ENCODE results near the gene KRTAP20-4. TPM values are rescaled to one million over a fixed set of nuclear protein-coding genes. Genes with fewer than 3 reads are reported as not detected.

Gene KRTAP20-4
- total and polyA plus RNA-seq, 2 of the 4 experiments (the other 2 are of a cell fraction): not detected

- H2BK15ac ChIP-seq (ENCODE audit: low read depth, low read length): no peak within 1 kb of the TSS
- TF ChIP-seq ELK1 (IDR thresholded peaks at IDR 0.05; ENCODE audit: borderline replicate concordance, low read depth, low read length) (no peak), POLR2A (IDR thresholded peaks at IDR 0.05; ENCODE audit: low read depth, low read length) (no peak), CTCF (conservative IDR thresholded peaks at IDR 0.05; ENCODE audit: low read depth, low read length) (no peak), RCOR1 (IDR thresholded peaks at IDR 0.05; ENCODE audit: insufficient replicate concordance, low read length) (no peak), RAD21 (IDR thresholded peaks at IDR 0.05; ENCODE audit: low read length) (no peak), CHD1 (IDR thresholded peaks at IDR 0.05; ENCODE audit: low read depth, low read length) (no peak), RFX5 (IDR thresholded peaks at IDR 0.05; ENCODE audit: low read depth, low read length) (no peak), MXI1 (IDR thresholded peaks at IDR 0.05; ENCODE audit: borderline replicate concordance, low read depth, low read length) (no peak), SMC3 (IDR thresholded peaks at IDR 0.05; ENCODE audit: low read depth, low read length) (no peak), NFE2L2 (IDR thresholded peaks at IDR 0.05; ENCODE audit: low read depth, low read length) (no peak), MAFK (IDR thresholded peaks at IDR 0.05; ENCODE audit: low read depth, low read length) (no peak), MAZ (IDR thresholded peaks at IDR 0.05; ENCODE audit: borderline replicate concordance, low read depth, low read length) (no peak), CEBPB (IDR thresholded peaks at IDR 0.05; ENCODE audit: low read depth, low read length) (no peak)
- TF ChIP-seq, protein P1, sequence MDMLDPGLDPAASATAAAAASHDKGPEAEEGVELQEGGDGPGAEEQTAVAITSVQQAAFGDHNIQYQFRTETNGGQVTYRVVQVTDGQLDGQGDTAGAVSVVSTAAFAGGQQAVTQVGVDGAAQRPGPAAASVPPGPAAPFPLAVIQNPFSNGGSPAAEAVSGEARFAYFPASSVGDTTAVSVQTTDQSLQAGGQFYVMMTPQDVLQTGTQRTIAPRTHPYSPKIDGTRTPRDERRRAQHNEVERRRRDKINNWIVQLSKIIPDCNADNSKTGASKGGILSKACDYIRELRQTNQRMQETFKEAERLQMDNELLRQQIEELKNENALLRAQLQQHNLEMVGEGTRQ (IDR thresholded peaks at IDR 0.05; ENCODE audit: low read depth, low read length): no peak
- no peak for ATAC-seq (ENCODE audit: low read depth)
- H3K9me3 ChIP-seq (ENCODE audit: control insufficient read depth, insufficient read depth, low read length): peaks cover 6% of the 10 kb centered on the region; the same call in 1 of the 2 replicates
- no peak within 1 kb of the TSS for H4K5ac ChIP-seq (ENCODE audit: low read depth, low read length)
- H3K4me2 ChIP-seq (ENCODE audit: low read depth, low read length): no peak within 1 kb of the TSS
- no peak within 1 kb of the TSS for H3K4ac ChIP-seq (ENCODE audit: low read depth, low read length)
- H4K91ac ChIP-seq (ENCODE audit: insufficient read depth, low read depth, low read length): no peak within 1 kb of the TSS
- in situ Hi-C loops (cut with MboI; ENCODE audit: low sequenced_read_pairs) (no loop called here), dilution Hi-C loops (cut with HindIII; ENCODE audit: low sequenced_read_pairs, unreplicated experiment) (no loop called here), intact Hi-C loops (cut with micrococcal nuclease) (no loop called here)
- no peak within 1 kb of the TSS for H2BK120ac ChIP-seq (ENCODE audit: low read depth, low read length)
- no TSS peak for BruUV-seq (replicated peaks)
- H2BK5ac ChIP-seq (ENCODE audit: low read depth, low read length, poor library complexity, severe bottlenecking): no peak within 1 kb of the TSS
- no peaks in the 10 kb centered on the region for H3K36me3 ChIP-seq (ENCODE audit: control insufficient read depth, insufficient read depth, low read length)
- ChIA-PET CTCF (no interaction called here), POLR2A (ENCODE audit: unreplicated experiment) (no interaction called here)
- H2BK20ac ChIP-seq (ENCODE audit: low read depth, low read length): no peak within 1 kb of the TSS
- H3K14ac ChIP-seq (replicated peaks; ENCODE audit: low read depth, low read length): no peak within 1 kb of the TSS
- H2AK9ac ChIP-seq (replicated peaks; ENCODE audit: low read depth, low read length, poor library complexity): no peak within 1 kb of the TSS
- H2AFZ ChIP-seq (replicated peaks; ENCODE audit: low read length, poor library complexity): no peak within 1 kb of the TSS
- no peaks in the 10 kb centered on the region for H3K79me1 ChIP-seq (ENCODE audit: low read depth in 1 of 2, low read length in 2 of 2)
- H4K8ac ChIP-seq (ENCODE audit: low read depth in 2 of 2, low read length in 2 of 2): no peak within 1 kb of the TSS
- no peak within 1 kb of the TSS for H3K27ac ChIP-seq (ENCODE audit: insufficient read depth, low read length)
- H3K4me1 ChIP-seq (ENCODE audit: control insufficient read depth, insufficient read depth, low read length): no peaks in the 10 kb centered on the region
- no peak within 1 kb of the TSS for H2AK5ac ChIP-seq (ENCODE audit: low read depth, low read length)
- no peak within 1 kb of the TSS for H3K4me3 ChIP-seq (ENCODE audit: insufficient read depth, low read depth, low read length)
- no peaks in the 10 kb centered on the region for H3K9me1 ChIP-seq (ENCODE audit: insufficient read depth, low read length)
- no peaks in the 10 kb centered on the region for H4K20me1 ChIP-seq (ENCODE audit: insufficient read depth, low read length)
- H3K23ac ChIP-seq (ENCODE audit: low read depth, low read length): no peak within 1 kb of the TSS
- H3K9ac ChIP-seq (ENCODE audit: low read depth, low read length): no peak within 1 kb of the TSS
- H3K18ac ChIP-seq (ENCODE audit: low read depth, low read length): no peak within 1 kb of the TSS
- WGBS, 2 experiments (ENCODE audit: extremely low coverage in 2 of 2, insufficient read length in 1 of 2): no CpG with 5 or more reads among the region's 2 CpGs
- no peaks in the 10 kb centered on the region for H3K27me3 ChIP-seq (ENCODE audit: control insufficient read depth, insufficient read depth, low read length)
- no peak within 1 kb of the TSS for H3K56ac ChIP-seq (ENCODE audit: extremely low read depth, insufficient read depth, low read length)
- no peak for DNase-seq
These were observed 22.1 kb downstream of the KRTAP20-4 start, which contains the start of gene KRTAP20-3 for GRCh38 chr21:30642564-30642963. Gene KRTAP20-3 (plus strand): TSS chr21:30642864.
